ENCODE data around the gene PER3.
A peak's percentile ranks its signal among the peaks of the same experiment; 100 is the strongest.

PER3 gene

DNA sequence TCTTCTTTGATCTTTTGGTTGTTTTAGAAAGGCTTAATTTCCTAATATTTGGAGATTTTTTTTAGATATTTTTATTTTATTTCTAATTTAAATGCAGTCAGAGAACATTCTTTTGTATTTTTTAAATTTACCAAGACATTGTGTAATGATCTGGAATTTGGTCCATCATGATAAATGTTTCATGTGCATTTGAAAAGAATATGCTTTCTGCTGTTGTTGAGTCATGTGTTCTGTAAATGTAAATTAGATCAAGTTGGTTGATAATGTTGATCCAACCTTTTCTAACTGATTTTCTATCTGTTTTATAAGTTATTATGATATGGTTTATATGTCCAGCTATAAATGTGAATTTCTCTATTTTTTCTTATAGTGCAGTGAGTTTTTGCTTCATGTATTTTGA, 48.9 kb downstream of the PER3 start:
- in situ Hi-C loops (cut with HindIII; ENCODE audit: low sequenced_read_pairs), result no loop called here
- TF ChIP-seq, protein P1, sequence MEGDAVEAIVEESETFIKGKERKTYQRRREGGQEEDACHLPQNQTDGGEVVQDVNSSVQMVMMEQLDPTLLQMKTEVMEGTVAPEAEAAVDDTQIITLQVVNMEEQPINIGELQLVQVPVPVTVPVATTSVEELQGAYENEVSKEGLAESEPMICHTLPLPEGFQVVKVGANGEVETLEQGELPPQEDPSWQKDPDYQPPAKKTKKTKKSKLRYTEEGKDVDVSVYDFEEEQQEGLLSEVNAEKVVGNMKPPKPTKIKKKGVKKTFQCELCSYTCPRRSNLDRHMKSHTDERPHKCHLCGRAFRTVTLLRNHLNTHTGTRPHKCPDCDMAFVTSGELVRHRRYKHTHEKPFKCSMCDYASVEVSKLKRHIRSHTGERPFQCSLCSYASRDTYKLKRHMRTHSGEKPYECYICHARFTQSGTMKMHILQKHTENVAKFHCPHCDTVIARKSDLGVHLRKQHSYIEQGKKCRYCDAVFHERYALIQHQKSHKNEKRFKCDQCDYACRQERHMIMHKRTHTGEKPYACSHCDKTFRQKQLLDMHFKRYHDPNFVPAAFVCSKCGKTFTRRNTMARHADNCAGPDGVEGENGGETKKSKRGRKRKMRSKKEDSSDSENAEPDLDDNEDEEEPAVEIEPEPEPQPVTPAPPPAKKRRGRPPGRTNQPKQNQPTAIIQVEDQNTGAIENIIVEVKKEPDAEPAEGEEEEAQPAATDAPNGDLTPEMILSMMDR (IDR thresholded peaks at IDR 0.05; ENCODE audit: low read depth, low read length), result no peak
- no peak for DNase-seq (ENCODE audit: low read depth, low spot score)
- H3K4me3 ChIP-seq (ENCODE audit: low read depth, low read length), result no peak overlapping the region

DNA sequence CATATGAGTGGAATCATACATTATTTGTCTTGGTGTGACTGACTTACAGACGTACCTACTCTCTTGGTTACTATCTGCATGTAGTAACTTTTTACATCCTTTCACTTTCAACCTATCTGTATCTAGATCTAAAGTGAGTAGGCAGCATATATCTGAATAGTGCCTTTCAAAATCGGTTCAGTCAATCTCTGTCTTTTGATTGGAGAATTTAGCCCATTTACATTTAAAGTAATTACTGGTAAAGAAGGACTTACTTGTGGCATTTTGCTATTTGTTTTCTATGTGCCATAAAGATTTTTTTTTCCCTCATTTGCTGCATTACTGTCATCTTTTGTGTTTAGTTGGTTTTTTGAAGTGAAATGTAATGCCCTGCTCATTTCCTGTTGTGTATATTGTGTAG, 54.6 kb downstream of the PER3 start:
- TF ChIP-seq, protein P1 (IDR thresholded peaks at IDR 0.05; ENCODE audit: low read depth, low read length), result no peak
- DNase-seq (ENCODE audit: low read depth, low spot score), result no peak
- in situ Hi-C loops (cut with HindIII; ENCODE audit: low sequenced_read_pairs), result no loop called here
- no peak overlapping the region for H3K4me3 ChIP-seq (ENCODE audit: low read depth, low read length)

DNA sequence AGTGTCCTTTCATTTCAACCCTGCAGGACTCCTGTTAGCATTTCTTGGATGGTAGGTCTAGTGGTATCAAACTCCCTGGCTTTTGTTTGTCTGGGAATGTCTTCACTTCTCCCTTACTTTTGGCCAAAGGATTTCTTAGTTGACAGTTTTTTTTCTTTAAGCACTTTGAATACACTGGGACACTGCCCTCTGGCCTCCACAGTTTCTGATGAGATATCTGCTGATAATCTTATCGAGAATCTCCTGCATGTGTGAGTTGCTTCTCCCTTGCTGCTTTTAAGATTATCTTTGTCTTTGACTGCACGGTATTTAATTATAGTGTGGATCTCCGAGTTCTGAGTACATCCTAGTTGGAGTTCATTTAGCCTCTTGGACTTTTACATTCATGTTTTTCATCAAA, 55.4 kb downstream of the PER3 start:
- no peak for DNase-seq (ENCODE audit: low read depth, low spot score)
- TF ChIP-seq, protein P1 (IDR thresholded peaks at IDR 0.05; ENCODE audit: low read depth, low read length), result no peak
- no peak overlapping the region for H3K4me3 ChIP-seq (ENCODE audit: low read depth, low read length)
- in situ Hi-C loops (cut with HindIII; ENCODE audit: low sequenced_read_pairs), result no loop called here

DNA sequence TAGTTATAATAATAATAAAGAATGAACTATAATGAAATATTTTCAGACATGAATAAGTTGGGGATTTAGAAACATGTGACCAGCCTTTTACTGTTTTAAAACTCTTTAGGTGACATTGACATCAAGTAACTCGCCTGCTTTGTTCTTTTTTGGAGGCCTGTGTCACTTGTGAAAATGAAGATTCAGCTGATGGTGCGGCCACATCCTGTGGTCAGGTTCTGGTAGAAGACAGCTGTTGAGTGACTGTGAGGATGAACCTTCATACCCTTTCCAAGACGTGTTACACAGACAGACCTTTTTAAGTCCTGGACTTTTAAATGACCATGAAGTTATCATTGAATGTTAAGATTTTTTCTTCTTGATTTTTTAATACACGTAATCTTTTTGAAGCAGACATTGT, 58.4 kb downstream of the PER3 start:
- no peak overlapping the region for H3K4me3 ChIP-seq (ENCODE audit: low read depth, low read length)
- in situ Hi-C loops (cut with HindIII; ENCODE audit: low sequenced_read_pairs), result no loop called here
- DNase-seq (ENCODE audit: low read depth, low spot score), result no peak
- TF ChIP-seq, protein P1 (IDR thresholded peaks at IDR 0.05; ENCODE audit: low read depth, low read length), result no peak

DNA sequence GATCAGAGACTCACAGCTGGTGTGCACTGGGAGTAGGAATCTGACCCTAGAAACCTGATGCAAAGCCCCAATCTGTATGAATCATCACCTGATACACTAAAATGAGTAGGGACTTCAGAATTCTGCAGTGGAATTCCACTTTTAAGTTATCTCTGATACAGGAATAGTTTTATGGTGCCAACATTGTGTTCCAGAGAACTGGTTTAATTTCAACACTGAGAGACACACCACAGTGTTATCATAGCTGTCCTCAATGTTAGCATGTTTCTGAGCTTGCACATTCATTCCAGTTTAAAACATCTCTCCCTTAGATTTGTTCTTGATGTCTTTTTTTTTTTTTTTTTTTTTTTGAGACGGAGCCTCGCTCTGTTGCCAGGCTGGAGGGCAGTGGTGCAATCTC, 61.7 kb downstream of the PER3 start:
- H3K4me3 ChIP-seq (ENCODE audit: low read depth, low read length), result no peak overlapping the region
- peak; percentile 15 for DNase-seq (ENCODE audit: low read depth, low spot score)
- TF ChIP-seq, protein P1 (IDR thresholded peaks at IDR 0.05; ENCODE audit: low read depth, low read length), result no peak
- in situ Hi-C loops (cut with HindIII; ENCODE audit: low sequenced_read_pairs), result no loop called here

DNA sequence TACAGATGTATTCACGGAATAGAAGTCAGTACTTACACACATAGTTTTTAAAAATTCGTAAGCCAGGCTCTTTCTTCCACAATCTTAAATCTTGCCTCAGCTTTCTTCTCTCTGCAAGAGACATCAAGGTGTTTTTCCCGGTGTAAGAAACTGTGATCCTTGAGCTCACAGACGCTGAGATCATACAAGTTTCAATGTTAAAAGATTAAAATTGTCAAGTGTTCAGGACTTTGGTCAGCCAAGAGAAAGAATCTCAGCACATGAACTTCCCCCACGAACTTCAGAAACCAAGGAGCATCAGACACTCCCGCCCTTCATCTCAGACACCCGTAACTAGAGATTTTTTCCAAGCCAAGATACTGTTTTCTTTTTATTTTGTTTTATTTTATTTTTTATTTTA, 62.6 kb downstream of the PER3 start:
- TF ChIP-seq, protein P1 (IDR thresholded peaks at IDR 0.05; ENCODE audit: low read depth, low read length), result no peak
- DNase-seq (ENCODE audit: low read depth, low spot score), result no peak
- no peak overlapping the region for H3K4me3 ChIP-seq (ENCODE audit: low read depth, low read length)
- in situ Hi-C loops (cut with HindIII; ENCODE audit: low sequenced_read_pairs), result no loop called here

DNA sequence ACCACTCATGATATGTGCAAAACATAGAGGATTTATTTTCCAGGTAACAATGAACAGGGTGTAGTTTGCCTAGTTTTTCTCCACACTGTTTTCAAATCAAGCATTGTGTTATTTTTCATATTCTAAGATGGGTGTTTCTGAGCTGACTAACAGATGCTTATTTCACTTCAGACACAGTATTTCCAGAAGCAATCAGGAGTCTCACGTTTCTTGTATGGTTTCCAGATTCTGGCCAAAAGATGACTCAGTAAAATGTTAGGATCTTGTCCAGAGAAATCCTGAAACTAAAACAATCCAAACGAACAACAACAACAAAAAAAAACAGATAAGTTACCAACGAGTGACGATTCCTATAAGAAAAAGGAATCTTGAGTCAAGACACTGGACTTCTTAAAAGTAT, 63.5 kb downstream of the PER3 start:
- in situ Hi-C loops (cut with HindIII; ENCODE audit: low sequenced_read_pairs), result no loop called here
- TF ChIP-seq, protein P1 (IDR thresholded peaks at IDR 0.05; ENCODE audit: low read depth, low read length), result no peak

More for the DNA sequence above, 63.5 kb downstream of the PER3 start:
- no peak overlapping the region for H3K4me3 ChIP-seq (ENCODE audit: low read depth, low read length)
- DNase-seq (ENCODE audit: low read depth, low spot score), result peak; percentile 89
